GM18858 (cell line): ENCODE measurements around the gene MPZL1.
"Not testable (repeated sequence)": the region's sequence is repeated elsewhere in the genome, so short reads cannot be mapped to it uniquely, and the experiment has no call there.

Experiments used
- ATAC-seq: cut with Tn5 transposase; IDR thresholded peaks from one replicate; pipeline ENCODE4 v1.9.1; 2021; ENCODE audit not compliant: unreplicated experiment

Gene MPZL1

DNA sequence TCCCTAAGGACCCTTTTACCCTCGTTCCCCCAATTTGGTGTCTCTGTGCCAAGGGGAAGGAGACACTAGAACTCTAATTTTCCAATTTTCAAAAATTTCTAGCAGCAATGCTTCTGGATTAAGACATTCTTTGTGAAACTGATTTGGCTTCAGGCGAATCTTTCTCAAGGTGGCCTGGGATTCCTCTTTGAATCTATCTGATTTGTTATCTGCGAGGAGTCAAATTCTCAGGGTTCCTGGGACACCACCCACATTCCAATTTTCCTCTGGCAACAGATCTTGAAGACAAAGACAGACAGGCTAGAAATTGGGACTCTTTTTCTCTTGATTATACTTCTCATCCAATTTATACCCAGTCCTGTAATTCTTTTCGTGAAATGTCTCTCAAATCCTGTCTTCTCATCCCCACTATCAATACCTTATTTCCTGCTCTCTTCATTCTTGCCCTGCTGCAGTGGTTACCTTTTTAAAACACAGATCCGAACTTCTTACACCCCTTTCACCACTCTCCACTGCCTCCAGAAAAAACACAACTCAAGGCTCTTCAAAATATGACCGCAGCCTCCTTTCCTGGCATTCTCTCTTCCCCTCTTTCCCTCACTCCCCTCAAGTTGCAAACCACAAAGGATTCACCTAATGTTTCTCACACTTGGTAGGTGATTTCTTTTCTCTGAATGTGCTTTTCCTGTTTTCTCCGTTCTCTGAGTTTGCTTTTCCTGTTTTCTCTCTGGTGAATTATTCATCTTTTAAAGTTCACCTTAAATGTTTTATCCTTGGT lies 2.7 kb upstream of the MPZL1 start:
- ATAC-seq, result no peak

DNA sequence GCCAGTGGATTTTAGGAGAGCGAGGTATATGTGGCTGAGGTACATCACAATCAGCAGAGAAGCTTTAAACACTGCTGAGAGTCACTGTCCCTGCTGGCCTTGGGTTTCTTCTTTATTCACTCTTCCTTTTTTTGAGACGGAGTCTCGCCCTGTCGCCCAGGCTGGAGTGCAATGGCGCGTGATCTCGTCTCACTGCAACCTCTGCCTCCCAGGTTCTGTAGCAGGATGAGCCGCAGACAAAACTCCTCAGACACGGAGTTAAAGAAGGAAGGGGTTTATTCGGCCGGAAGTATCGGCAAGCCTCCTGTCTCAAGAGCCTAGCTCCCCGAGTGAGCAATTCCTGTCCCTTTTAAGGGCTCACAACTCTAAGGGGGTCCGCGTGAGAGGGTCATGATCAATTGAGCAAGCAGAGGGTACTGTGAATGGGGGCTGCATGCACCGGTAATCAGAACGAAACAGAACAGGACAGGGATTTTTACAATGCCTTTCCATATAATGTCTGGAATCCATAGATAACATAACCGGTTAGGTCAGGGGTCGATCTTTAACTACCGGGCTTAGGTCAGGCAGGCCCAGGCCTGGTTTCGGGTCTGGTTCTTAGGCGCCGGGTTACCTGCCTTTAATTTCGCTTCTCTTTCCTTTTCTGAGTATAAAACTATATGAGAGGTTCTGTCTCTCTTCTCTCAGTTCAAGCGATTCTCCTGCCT lies 1.9 kb upstream of the MPZL1 start:
- not testable (repeated sequence) for ATAC-seq

DNA sequence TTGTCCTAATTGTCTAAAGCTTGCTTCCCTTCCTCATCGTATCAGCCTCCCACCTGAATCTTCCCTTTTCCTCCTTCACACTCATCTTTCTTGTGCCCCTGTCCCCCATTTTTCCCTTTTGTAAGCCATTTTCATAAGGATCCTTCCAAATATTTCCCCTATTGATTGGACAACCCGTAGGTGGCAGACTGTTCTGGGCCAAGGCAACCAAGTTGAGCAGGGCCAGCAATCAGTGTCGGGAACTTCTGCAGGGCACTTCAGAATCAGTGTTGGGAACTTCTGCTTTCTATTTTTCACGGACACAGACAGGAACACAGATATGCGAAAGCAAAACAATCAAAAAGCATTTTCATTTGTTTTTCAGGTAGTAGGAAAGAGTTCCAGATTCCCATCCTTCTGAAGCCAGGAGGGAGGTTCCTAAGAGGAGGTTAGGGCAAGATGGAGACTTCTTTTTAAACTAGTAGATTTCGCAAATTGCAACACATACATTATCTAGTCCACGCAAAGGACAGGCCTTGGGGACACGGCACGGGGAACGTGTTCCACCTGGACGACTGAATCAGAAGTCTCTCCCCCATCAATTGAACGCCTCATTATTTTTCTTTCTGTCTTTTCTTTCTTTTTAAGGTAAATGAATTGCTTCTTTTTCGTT lies 691 bp upstream of the MPZL1 start:
- ATAC-seq, result no peak

DNA sequence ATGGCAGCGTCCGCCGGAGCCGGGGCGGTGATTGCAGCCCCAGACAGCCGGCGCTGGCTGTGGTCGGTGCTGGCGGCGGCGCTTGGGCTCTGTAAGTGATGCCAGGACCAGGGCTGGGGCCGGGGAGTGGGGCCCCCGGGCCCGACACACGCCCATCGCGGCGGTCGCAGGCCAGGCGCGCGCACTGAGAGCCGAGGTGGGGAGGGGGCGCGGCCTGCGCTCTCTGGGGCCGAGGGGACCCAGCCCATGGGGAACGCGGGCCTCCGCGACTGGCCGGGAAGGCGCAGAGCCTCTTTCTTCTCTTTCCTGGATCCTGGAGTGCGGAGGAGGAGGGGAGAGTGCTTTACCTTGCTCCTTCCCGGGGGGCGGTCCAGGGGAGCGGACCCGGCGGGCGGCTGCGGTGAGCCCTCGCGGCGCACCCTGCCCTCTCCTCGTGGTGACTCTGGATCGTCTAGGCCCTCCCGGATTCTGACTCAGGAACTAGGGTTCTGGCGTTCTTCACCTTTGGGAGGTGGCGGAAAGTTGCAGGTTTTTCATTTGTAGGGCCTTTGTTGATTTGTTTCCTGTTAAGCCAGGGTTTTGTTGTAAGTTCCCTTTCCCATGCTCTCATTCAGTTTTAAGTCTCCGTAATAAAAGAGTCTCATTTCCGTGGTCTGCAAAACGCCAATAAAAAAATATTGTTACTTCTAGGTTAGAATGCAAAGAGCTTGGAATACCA lies 529 bp downstream of the MPZL1 start:
- ATAC-seq, result peak; percentile 21

DNA sequence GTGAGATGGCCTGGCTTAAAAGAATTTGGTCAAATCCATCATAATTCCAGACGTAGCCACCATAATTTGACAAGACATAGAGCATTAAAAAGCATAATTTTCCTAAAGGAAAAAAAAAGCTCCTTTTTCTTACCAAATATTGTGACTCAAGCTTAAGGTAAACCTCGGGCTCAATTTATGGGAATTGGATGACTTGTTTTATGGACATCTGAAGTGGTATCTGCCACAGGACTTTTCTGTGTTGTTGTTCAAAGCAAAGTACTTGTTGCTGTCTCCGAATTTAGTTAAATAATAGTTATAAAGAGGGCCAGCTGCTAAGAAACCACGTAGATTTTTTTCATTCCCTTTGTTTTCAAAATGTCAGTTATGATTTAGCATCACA lies 1.1 kb downstream of the MPZL1 start:
- no peak for ATAC-seq

DNA sequence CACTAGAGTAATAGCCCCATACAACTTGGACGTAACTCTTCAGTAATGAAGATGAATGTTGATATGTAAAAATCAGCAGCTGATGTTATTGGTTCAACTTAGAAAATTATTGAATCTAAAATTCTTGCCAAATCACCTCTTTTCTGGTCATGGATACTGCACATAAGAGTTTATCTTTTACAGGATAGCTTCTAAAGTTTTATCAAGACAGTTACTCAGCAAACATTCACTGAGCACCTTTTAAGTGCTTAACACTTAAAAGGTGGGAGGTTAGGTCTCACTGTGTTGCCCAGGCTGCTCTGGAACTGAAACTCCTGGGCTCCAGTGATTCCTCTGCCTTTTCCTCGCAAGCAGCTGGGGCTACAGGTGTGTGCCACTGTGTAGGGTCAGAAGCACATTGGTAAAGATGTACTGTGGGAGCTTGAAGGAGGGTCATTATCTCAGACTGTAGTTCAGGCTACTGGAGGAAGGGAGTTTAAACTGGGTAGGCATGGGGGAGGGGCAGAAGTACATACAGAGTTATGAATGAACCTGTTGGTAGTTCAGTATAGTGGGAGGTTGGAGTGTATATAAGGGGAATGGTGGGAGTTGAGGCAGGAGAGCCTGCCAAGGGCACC lies 2.0 kb downstream of the MPZL1 start:
- no peak for ATAC-seq

DNA sequence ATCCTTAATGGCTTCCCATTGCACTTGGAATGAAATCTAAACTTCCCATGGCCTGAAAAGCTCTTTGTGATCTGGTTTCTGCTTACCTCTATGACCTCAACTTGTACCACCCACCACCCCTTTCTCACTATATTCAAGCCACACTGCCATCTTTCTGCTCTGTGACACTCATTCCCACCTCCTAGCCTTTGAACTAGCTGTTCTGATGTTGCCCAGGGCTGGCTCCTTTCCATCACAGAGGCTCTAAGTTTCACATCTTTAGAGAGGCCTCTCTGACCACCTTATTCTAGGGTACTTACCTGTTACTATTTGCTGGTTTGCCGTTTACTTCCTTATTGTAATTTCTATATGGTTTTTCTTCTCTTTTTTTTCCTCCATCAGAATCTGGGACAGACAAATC lies 4.2 kb downstream of the MPZL1 start:
- no peak for ATAC-seq

DNA sequence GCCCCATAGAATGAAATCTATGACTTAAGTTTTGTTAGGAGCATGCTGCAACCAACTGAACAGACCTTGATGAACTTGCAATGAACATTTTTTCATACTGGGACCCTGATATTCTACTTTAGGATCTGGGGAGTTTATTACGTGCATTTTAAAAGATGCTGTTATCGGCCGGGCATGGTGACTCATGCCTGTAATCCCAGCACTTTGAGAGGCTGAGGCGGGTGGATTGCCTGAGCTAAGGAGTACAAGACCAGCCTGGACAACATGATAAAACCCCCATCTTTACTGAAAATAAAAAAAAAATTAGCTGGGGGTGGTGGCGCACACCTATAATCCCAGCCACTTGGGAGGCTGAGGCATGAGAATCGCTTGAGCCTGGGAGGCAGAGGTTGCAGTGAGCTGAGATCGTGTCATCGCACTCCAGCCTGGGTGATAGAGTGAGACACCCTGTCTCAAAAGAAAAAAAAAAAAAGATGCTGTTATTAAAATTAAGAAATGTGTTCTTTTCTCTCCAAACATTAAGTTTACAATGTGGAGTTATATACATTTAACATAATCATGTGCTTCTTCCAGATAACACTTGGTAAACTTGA lies 7.1 kb downstream of the MPZL1 start:
- no peak for ATAC-seq

DNA sequence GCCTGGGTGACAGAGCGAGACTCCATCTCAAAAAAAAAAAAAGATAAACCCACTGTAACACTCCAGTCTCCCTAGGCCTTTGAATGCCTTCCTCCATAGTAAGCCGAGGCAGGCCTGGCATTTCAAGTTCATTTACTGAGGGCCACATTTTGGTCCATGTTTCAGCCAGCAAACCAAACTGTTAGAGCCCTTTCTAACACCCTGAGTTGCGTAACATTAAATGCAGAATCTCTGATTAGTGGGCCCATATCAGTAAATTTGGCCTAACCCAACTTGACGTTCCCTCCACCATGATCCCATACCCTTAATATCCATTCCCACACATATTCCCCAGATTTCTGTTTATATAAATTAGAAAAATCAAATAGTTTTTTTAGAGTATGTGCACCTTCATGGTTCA lies 12.4 kb downstream of the MPZL1 start:
- ATAC-seq, result no peak

DNA sequence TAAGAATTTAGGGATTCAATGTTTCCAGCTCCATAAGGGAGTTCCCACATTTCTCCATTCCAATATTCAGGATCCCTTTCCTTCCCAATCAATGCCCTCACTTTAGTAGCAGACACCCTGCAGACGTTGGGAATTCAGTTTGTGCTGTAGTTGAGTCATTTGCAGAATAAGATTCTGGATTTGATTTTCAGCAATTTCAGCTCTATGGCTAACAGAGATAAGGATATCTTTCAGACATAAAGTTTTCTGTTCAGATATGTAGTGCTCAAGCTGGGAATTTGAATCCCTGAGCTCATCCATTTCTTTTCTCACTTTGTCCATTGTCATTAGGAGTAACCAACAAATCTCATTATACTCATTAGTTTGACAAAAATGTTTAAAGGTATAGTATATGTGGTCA lies 13.1 kb downstream of the MPZL1 start:
- ATAC-seq, result no peak

DNA sequence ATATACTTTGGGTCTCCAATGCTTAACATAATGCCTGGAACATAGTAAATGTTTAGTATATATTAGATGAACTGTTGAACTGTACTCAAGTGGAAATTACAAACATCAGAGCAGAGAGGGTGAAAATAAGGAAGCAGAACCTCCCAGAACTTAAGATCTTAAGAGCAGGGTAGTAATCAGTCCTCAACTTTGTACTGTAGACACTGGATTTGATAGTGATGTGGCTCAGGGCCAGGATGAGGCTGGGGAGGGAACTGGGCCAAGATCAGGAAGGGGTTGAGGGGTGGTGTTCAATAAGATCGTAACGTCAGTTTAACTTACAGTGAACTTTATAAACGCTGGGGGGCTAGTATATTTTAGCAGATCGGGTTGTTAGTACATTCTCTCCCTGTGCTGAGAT lies 15.4 kb downstream of the MPZL1 start:
- ATAC-seq, result no peak

DNA sequence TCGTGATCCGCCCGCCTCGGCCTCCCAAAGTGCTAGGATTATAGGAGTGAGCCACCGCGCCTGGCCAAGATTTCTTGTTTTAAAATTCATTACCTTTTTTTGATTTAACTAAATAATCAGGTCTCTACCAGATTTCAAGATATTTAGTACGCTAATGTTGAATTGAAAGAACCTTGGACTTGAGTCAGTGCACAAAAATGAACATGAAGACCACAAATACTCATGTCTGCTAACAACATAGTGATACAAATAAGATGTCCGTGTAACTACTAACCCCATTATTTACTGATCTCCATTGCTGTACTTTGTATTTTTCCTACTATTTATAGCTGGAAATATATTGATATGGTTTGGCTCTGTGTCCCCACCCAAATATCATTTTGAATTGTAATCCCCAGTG lies 16.4 kb downstream of the MPZL1 start:
- no peak for ATAC-seq

DNA sequence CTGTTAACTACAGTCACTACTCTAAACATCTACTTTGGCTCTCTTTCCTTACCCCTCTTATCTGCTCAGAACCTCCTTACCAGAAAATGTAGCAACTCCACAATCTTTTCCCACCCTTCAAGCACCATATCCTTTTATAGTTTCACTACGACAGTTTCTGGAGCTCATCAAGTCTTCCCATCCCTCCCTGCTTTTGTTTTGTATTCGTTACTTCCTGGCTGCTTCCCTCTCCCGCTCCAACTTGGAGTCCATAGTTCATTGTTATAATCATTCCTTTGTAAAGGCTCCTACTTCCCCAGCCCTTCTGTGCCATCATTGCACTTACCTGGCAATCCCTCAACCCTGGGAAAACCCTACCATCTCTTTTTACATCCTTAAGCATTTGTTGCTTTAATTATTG lies 18.0 kb downstream of the MPZL1 start:
- no peak for ATAC-seq

DNA sequence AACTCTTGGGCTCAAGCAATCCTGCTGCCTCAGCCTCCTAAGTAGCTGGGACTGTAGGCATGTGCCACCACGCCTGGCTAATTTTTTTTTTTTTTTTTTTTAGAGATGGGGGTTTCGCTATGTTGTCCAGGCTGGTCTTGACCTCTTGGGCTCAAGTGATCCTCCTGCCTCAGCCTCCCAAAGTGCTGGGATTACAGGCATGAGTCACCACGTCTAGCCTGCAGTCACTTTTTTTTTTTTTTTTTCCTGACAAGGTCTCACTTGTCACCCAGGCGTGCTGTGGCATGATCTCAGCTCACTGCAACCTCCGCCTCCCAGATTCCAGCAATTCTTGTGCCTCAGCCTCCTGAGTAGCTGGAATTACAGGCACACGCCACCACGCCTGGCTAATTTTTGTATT lies 19.3 kb downstream of the MPZL1 start:
- ATAC-seq, result not testable (repeated sequence)

DNA sequence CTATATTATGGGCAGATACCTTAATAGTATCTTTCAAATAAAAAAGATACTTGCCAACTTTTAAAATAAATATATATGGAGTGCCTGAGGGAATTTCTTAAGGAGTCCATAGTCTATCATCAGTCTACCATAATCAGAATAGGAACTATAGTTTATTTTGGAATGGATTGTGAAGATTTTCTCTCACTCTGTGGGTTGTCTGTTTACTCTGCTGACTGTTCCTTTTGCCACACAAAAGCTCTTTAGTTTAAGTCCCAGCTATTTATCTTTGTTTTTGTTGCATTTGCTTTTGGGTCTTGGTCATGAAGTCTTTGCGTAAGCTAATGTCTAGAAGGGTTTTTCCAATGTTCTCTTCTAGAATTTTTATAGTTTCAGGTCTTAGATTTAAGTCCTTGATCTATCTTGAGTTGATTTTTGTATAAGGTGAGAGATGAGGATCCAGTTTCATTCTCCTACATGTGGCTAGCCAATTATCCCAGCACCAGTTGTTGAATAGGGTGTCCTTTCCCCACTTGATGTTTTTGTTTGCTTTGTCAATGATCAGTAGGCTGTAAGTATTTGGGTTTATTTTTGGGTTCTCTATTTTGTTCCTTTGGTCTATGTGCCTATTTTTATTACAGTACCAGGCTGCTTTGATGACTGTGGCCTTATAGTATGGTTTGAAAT lies 20.7 kb downstream of the MPZL1 start:
- not testable (repeated sequence) for ATAC-seq

DNA sequence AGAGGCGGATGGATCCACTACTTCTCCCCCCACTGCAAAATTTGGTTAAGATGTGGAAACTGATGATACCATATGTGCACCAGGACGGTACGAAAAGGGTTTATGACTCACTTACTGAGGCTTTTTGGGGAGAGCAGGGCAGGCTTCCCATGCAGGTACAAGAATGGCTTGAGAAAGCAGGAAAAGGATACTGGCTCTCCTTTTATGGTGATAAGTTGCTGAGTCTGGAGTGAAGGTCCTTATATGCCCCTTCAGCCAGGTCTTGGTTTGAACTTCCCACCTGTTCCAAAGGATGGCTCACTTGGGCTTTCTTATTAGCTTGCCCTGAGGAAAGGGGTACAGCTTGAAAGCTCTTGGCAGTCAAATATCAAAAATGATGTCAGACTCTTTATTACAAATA lies 23.1 kb downstream of the MPZL1 start:
- no peak for ATAC-seq

DNA sequence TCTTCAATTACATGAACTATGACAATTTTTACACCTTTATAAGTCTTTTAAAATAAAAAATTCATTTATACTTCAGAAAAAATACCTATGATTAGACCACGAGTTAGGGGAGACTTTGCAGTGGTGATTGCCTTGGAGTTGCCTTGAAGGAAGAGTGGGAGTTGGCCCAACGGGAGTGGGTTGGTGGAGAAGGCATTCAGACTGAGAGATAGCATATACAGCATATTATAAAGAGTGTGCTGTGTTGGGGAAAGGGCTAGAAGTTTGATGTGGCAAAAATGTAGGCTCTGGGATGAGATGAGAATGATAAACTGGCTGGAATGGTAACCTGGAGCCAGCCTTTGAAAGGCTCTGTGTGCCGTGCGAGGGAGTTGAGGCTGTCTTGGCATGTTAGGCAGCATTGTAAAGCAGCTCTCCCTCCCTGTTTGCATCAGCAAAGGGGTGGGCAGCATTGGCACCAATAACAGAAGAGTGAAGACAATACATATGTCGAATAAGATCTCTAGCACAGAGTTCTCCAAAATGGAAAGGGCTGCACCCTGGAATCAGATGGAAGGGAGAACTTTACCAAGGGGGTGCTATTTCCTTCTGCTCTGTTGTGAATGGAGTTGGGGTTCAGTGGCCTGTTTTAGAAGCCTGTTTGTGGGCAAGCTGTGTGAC lies 24.4 kb downstream of the MPZL1 start:
- no peak for ATAC-seq

DNA sequence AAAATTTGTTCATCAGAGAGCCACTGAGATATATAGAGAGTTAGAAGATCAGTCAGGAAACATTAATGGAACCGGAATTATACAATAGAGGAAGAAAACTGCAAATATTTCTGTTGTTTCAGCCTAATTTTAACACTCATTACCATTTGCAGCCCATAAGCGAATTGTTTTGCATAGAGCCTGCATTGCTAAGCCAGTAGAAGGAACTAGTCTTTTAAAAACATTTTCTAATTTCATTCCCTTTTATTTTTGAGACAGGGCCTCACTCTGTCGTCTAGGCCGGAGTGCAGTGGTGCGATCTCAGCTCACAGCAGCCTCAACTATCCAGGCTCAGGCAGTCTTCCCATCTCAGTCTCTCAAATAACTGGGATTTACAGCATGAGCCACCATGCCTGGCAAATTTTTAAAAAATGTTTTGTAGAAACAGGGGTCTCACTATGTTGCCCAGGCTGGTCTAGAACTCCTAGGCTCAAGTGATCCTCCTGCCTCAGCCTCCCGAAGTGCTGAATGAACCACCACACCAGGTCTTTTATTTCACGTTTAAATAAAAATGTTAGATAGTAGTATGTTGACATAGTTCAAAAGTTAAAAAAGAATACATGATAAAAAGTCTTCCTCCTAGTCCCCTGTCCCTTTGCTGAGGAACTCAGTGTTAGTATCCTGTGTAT lies 25.3 kb downstream of the MPZL1 start:
- peak; percentile 67 for ATAC-seq

DNA sequence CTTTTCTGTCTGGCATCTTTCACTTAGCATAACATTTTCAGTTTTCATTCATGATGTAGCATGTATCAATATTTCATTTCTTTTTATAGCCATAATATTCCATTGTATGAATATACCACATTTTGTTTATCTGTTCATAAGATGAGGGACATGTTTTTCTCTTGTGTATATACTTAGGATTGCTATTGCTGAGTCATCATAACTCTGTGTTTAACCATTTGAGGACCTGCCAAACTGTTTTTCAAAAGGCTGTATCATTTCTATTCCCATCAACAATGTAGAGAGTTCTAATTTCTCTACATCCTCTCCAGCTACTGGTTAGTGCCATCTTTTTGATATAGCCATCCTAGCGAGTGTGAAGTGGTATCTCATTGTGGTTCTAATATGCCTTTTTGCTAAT lies 26.2 kb downstream of the MPZL1 start:
- no peak for ATAC-seq
